HL-60 (cell line): ENCODE results near the gene ZNF541.

ENCODE experiments used
- POLR2AphosphoS5 ChIP-seq: IDR thresholded peaks from 2 replicates; pipeline ENCODE4 v1.6.1; 2012; ENCODE audit warnings: low read depth
- TF ChIP-seq, protein P1 (sequence below): IDR thresholded peaks from one replicate; pipeline ENCODE4 v1.5.1; 2011; ENCODE audit warnings: low read length, control low read depth, inconsistent platforms; ENCODE audit not compliant: insufficient read depth

DNA sequence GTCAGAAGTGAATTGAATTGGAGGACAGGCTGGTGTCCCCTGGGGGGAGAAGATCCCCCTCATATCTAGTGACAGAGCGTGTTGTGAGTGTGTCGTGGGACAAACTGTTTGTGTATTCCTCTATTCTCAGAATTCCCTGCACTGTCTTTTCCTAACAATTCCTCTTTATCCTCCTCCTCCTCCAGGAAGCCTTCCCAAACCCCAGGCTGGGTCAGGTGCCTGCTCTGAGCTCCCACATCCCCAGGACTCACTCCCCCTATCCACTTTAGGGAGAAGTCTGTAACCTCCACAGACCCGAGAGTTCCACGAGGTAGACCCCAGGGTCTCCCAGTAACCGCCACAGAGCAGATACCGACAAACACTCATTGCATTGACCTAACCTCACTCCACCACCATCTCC is 20.9 kb upstream of the ZNF541 start:
- no peak for TF ChIP-seq POLR2AphosphoS5
- TF ChIP-seq, protein P1, sequence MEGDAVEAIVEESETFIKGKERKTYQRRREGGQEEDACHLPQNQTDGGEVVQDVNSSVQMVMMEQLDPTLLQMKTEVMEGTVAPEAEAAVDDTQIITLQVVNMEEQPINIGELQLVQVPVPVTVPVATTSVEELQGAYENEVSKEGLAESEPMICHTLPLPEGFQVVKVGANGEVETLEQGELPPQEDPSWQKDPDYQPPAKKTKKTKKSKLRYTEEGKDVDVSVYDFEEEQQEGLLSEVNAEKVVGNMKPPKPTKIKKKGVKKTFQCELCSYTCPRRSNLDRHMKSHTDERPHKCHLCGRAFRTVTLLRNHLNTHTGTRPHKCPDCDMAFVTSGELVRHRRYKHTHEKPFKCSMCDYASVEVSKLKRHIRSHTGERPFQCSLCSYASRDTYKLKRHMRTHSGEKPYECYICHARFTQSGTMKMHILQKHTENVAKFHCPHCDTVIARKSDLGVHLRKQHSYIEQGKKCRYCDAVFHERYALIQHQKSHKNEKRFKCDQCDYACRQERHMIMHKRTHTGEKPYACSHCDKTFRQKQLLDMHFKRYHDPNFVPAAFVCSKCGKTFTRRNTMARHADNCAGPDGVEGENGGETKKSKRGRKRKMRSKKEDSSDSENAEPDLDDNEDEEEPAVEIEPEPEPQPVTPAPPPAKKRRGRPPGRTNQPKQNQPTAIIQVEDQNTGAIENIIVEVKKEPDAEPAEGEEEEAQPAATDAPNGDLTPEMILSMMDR, result no peak
